Measurements from ENCODE around the gene BNC2.

BNC2 gene

GRCh38 chr9:16721972-16722371, 148.5 kb downstream of the BNC2 start:
- Histone ChIP-seq H3K36me3 (replicated peaks; ENCODE audit: insufficient read depth, low read length) (no peaks in the 10 kb centered on the region), H3K79me2 (ENCODE audit: low read length) (no peaks in the 10 kb centered on the region), H2AFZ (ENCODE audit: low read length) (no peak overlapping the region), H3K9me2 (replicated peaks; ENCODE audit: insufficient read depth, low read length) (no peaks in the 10 kb centered on the region), H3K4me2 (ENCODE audit: low read depth, low read length) (no peak overlapping the region), H3K9me3 (replicated peaks; ENCODE audit: insufficient read depth, low read length) (no peaks in the 10 kb centered on the region), H3K9ac (ENCODE audit: low read length) (no peak overlapping the region), H3K4me3 (ENCODE audit: low read length) (no peak overlapping the region), H3F3A (ENCODE audit: insufficient read depth, low read length) (no peaks in the 10 kb centered on the region), H3K27me3 (replicated peaks; ENCODE audit: insufficient read depth, low read length) (no peaks in the 10 kb centered on the region), H3K4me1 (ENCODE audit: low read length) (no peaks in the 10 kb centered on the region), H3K27ac (ENCODE audit: low read length) (no peak overlapping the region), H4K20me1 (ENCODE audit: insufficient read depth, low read length) (no peaks in the 10 kb centered on the region)
- no peak for TF ChIP-seq CTCF (IDR thresholded peaks at IDR 0.05; ENCODE audit: low read length)
- no peak for TF ChIP-seq EZH2phosphoT487 (IDR thresholded peaks at IDR 0.05; ENCODE audit: low read length)
- no peak for TF ChIP-seq EZH2 (optimal IDR thresholded peaks at IDR 0.05; ENCODE audit: low read depth, low read length)
- no peak for DNase-seq

DNA sequence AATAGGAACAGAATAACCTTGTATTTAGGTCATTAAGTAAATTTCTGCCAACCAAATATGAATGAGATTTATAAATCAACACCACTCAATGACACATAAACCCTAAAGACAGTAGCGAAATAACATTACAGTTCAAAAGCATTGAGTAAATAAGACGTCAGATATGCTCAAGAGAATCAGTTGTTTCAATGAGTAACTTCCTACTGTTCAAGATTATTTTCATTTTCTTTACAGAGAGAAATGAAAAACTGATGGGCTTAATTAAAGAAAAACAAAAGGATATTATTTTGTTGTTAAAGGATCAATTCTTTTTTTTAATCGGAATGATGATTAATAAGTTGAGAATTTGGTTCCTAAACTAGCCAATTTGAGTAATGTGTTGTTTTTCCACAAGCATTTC, 150.1 kb downstream of the BNC2 start:
- no peaks in the 10 kb centered on the region for H4K20me1 ChIP-seq (ENCODE audit: insufficient read depth, low read length)
- H3K4me2 ChIP-seq (ENCODE audit: low read depth, low read length), result no peak overlapping the region
- H2AFZ ChIP-seq (ENCODE audit: low read length), result no peak overlapping the region
- no peaks in the 10 kb centered on the region for H3K36me3 ChIP-seq (replicated peaks; ENCODE audit: insufficient read depth, low read length)
- H3F3A ChIP-seq (ENCODE audit: insufficient read depth, low read length), result no peaks in the 10 kb centered on the region
- H3K4me1 ChIP-seq (ENCODE audit: low read length), result no peaks in the 10 kb centered on the region
- no peaks in the 10 kb centered on the region for H3K9me3 ChIP-seq (replicated peaks; ENCODE audit: insufficient read depth, low read length)
- no peaks in the 10 kb centered on the region for H3K27me3 ChIP-seq (replicated peaks; ENCODE audit: insufficient read depth, low read length)
- H3K9me2 ChIP-seq (replicated peaks; ENCODE audit: insufficient read depth, low read length), result no peaks in the 10 kb centered on the region
- no peak for DNase-seq
- H3K4me3 ChIP-seq (ENCODE audit: low read length), result no peak overlapping the region
- H3K79me2 ChIP-seq (ENCODE audit: low read length), result no peaks in the 10 kb centered on the region
- no peak overlapping the region for H3K9ac ChIP-seq (ENCODE audit: low read length)
- no peak overlapping the region for H3K27ac ChIP-seq (ENCODE audit: low read length)
- TF ChIP-seq EZH2 (optimal IDR thresholded peaks at IDR 0.05; ENCODE audit: low read depth, low read length), result no peak
- no peak for TF ChIP-seq EZH2phosphoT487 (IDR thresholded peaks at IDR 0.05; ENCODE audit: low read length)
- TF ChIP-seq CTCF (IDR thresholded peaks at IDR 0.05; ENCODE audit: low read length), result no peak

- H4K20me1 ChIP-seq (ENCODE audit: insufficient read depth, low read length), result no peaks in the 10 kb centered on the region
- no peak overlapping the region for H3K4me2 ChIP-seq (ENCODE audit: low read depth, low read length)
- no peaks in the 10 kb centered on the region for H3K9me3 ChIP-seq (replicated peaks; ENCODE audit: insufficient read depth, low read length)
- no peaks in the 10 kb centered on the region for H3K27me3 ChIP-seq (replicated peaks; ENCODE audit: insufficient read depth, low read length)
- no peak overlapping the region for H3K27ac ChIP-seq (ENCODE audit: low read length)
- no peaks in the 10 kb centered on the region for H3K79me2 ChIP-seq (ENCODE audit: low read length)
- no peak overlapping the region for H3K9ac ChIP-seq (ENCODE audit: low read length)
- no peaks in the 10 kb centered on the region for H3K36me3 ChIP-seq (replicated peaks; ENCODE audit: insufficient read depth, low read length)
- DNase-seq, result no peak
- no peak overlapping the region for H3K4me3 ChIP-seq (ENCODE audit: low read length)
- H3K4me1 ChIP-seq (ENCODE audit: low read length), result no peaks in the 10 kb centered on the region
- no peaks in the 10 kb centered on the region for H3F3A ChIP-seq (ENCODE audit: insufficient read depth, low read length)
- H3K9me2 ChIP-seq (replicated peaks; ENCODE audit: insufficient read depth, low read length), result no peaks in the 10 kb centered on the region
- H2AFZ ChIP-seq (ENCODE audit: low read length), result no peak overlapping the region
- TF ChIP-seq EZH2 (optimal IDR thresholded peaks at IDR 0.05; ENCODE audit: low read depth, low read length), result no peak
- TF ChIP-seq EZH2phosphoT487 (IDR thresholded peaks at IDR 0.05; ENCODE audit: low read length), result no peak
- TF ChIP-seq CTCF (IDR thresholded peaks at IDR 0.05; ENCODE audit: low read length), result no peak
Measured at GRCh38 chr9:16719921-16720320, 150.5 kb downstream of the BNC2 start.

Measured in MM.1S (cell line).